ENCODE measurements around the gene VANGL1.

The VANGL1 gene

GRCh38 chr1:115744646-115745275 is 103.0 kb downstream of the VANGL1 start:
- no peak for DNase-seq (ENCODE audit: low read depth)

- no peak for DNase-seq (ENCODE audit: low read depth)
Observed at GRCh38 chr1:115746021-115746690, 104.4 kb downstream of the VANGL1 start.
